HG03432 (cell line): Measurements from ENCODE around the gene PTP4A1.

ENCODE experiments used
- ATAC-seq: cut with Tn5 transposase; IDR thresholded peaks from one replicate; pipeline ENCODE4 v1.9.1; 2021; ENCODE audit warnings: mild to moderate bottlenecking, moderate library complexity; ENCODE audit not compliant: unreplicated experiment

The PTP4A1 gene

GRCh38 chr6:63554782-63555181 is 17.5 kb upstream of the PTP4A1 start:
- ATAC-seq = no peak

- ATAC-seq = no peak
Observed at GRCh38 chr6:63556369-63556768, 15.9 kb upstream of the PTP4A1 start.

- peak; percentile 62 for ATAC-seq
Observed at GRCh38 chr6:63558278-63558677, 14.0 kb upstream of the PTP4A1 start.

GRCh38 chr6:63560801-63561287 is 11.4 kb upstream of the PTP4A1 start:
- ATAC-seq = no peak

- ATAC-seq = no peak
Observed at GRCh38 chr6:63561288-63561687, 11.0 kb upstream of the PTP4A1 start.

GRCh38 chr6:63563235-63563634 is 9.0 kb upstream of the PTP4A1 start:
- ATAC-seq = no peak

- no peak for ATAC-seq
Observed at GRCh38 chr6:63565058-63565726, 7.1 kb upstream of the PTP4A1 start.

GRCh38 chr6:63565727-63566596 is 6.3 kb upstream of the PTP4A1 start:
- ATAC-seq = no peak

- ATAC-seq = no peak
Observed at GRCh38 chr6:63567966-63568365, 4.3 kb upstream of the PTP4A1 start.

- ATAC-seq = peak; percentile 6
Observed at GRCh38 chr6:63571361-63572043, 778 bp upstream of the PTP4A1 start.

- peak; percentile 0 for ATAC-seq
Observed at GRCh38 chr6:63572747-63573075, 431 bp downstream of the PTP4A1 start.

- peak; percentile 57 for ATAC-seq
Observed at GRCh38 chr6:63573076-63573898, 1.0 kb downstream of the PTP4A1 start.

- ATAC-seq = no peak
Observed at GRCh38 chr6:63573899-63574553, 1.7 kb downstream of the PTP4A1 start.

GRCh38 chr6:63574554-63574900 is 2.2 kb downstream of the PTP4A1 start:
- no peak for ATAC-seq

GRCh38 chr6:63576147-63576772 is 4.0 kb downstream of the PTP4A1 start:
- ATAC-seq = no peak

- ATAC-seq = no peak
Observed at GRCh38 chr6:63576985-63577712, 4.9 kb downstream of the PTP4A1 start.

- no peak for ATAC-seq
Observed at GRCh38 chr6:63578757-63579156, 6.5 kb downstream of the PTP4A1 start.

GRCh38 chr6:63579937-63580703 is 7.8 kb downstream of the PTP4A1 start:
- no peak for ATAC-seq

- no peak for ATAC-seq
Observed at GRCh38 chr6:63580704-63580961, 8.4 kb downstream of the PTP4A1 start.
